ENCODE results near the gene NFATC2. TPM values are rescaled to one million over a fixed set of nuclear protein-coding genes. Genes with fewer than 3 reads are reported as not detected.

The NFATC2 gene
- total and polyA plus RNA-seq, 8 donors, result 1.5 to 8.3 (median 4.3) TPM

DNA sequence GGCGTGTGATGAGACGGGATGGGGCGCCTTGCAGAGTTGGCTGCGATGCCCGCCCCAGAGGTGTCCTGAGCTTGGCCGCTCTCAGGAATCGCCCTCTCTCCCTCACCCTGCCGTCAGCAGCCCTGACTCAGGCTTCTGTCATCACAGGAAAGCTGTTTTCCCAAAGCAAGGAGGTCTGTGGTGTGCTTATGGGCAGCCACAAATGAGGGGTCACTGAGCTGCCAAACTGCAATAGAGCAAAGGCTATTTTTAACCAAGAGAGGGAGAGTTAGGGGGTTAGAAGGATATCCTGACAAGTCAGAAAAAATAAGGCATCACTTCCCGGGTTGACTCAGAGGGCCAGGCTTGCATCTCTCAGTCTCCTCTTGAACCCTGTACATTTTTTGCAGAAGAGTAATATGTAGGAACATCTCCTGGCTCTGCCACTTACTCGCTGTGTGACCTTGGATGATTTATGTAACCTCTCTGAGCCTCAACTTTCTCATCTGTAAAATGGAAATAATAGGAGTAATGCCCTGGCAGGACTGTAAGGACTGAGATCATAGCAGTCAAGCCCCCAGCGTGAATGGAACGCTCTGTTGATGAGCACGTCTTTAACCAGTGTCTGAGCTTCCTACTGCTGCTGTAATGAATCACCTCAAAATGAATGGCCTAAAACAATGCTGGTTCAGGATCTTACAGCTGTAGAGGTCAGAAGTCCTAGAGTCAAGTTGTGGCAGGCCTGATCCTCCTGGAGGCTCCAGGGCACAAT, 181.9 kb downstream of the NFATC2 start:
- DNase-seq (no peak), ATAC-seq (peak in 1 of 4 donors; percentile 21), FAIRE-seq (no peak)
- Histone ChIP-seq H3K4me3 (no peak overlapping the region), H3K36me3 (no peaks in the 10 kb centered on the region), H3K4me1 (no peaks in the 10 kb centered on the region), H3K27me3 (no peaks in the 10 kb centered on the region), H3K27ac (no peak overlapping the region), H3K9me3 (no peaks in the 10 kb centered on the region)
- intact Hi-C loops (cut with DNase I), result no loop called here
- WGBS, 2 donors, result 83 to 89% methylated on average over 13 of the region's 13 CpGs
- TF ChIP-seq, protein P1, sequence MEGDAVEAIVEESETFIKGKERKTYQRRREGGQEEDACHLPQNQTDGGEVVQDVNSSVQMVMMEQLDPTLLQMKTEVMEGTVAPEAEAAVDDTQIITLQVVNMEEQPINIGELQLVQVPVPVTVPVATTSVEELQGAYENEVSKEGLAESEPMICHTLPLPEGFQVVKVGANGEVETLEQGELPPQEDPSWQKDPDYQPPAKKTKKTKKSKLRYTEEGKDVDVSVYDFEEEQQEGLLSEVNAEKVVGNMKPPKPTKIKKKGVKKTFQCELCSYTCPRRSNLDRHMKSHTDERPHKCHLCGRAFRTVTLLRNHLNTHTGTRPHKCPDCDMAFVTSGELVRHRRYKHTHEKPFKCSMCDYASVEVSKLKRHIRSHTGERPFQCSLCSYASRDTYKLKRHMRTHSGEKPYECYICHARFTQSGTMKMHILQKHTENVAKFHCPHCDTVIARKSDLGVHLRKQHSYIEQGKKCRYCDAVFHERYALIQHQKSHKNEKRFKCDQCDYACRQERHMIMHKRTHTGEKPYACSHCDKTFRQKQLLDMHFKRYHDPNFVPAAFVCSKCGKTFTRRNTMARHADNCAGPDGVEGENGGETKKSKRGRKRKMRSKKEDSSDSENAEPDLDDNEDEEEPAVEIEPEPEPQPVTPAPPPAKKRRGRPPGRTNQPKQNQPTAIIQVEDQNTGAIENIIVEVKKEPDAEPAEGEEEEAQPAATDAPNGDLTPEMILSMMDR (IDR thresholded peaks at IDR 0.05), result no peak

DNA sequence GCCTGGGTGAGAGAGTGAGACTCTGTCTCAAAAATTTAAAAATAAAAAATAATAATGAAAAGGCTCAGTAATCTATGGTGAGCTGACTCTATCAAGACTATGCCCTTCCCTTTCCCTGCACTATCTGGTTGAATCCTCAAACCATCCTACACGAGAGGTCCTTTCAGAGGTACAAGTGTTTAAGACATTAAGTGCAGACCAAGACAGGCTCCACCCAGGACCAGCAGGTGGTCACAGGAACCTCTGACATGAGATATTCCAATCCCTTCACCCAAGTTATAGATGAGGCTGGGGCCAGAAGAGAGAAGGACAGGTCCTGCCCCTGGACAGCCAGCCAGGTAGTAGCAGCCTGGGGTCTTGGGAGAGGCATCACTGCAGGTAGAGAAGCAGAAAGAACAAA, 182.6 kb downstream of the NFATC2 start:
- DNase-seq, result no peak
- H3K9me3 ChIP-seq, result no peaks in the 10 kb centered on the region
- ATAC-seq, result no peak
- no peaks in the 10 kb centered on the region for H3K4me1 ChIP-seq
- H3K36me3 ChIP-seq, result no peaks in the 10 kb centered on the region
- no peak overlapping the region for H3K27ac ChIP-seq
- intact Hi-C loops (cut with DNase I), result no loop called here
- H3K4me3 ChIP-seq, result no peak overlapping the region
- 66 to 81% methylated on average over 1 of the region's 1 CpG for WGBS, 2 donors
- no peak for FAIRE-seq
- TF ChIP-seq, protein P1 (IDR thresholded peaks at IDR 0.05), result no peak
- no peaks in the 10 kb centered on the region for H3K27me3 ChIP-seq

DNA sequence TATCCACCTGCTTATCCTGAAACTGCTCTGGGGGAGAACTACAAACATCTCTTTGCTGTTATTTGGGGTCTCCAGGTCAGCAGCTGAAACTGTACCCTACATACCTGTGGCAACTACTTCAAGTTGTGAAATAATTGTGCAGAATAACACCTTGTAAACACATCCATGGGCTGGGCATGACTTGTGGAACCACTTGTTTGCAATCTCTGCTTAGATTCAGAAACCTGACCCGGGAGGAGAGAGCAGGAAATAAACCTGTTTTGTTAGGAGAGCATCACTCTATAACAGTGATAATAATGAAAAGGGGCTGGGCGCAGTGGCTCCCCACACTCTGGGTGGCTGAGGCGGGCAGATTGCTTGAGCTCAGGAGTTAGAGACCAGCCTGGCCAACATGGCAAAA, 183.1 kb downstream of the NFATC2 start:
- ATAC-seq, result no peak
- Histone ChIP-seq H3K27me3 (no peaks in the 10 kb centered on the region), H3K27ac (no peak overlapping the region), H3K4me1 (no peaks in the 10 kb centered on the region), H3K4me3 (no peak overlapping the region), H3K36me3 (no peaks in the 10 kb centered on the region), H3K9me3 (no peaks in the 10 kb centered on the region)
- intact Hi-C loops (cut with DNase I), result no loop called here
- no peak for FAIRE-seq
- no peak for DNase-seq
- TF ChIP-seq, protein P1 (IDR thresholded peaks at IDR 0.05), result no peak
- WGBS, 2 donors, result 72 to 77% methylated on average over 3 of the region's 3 CpGs

DNA sequence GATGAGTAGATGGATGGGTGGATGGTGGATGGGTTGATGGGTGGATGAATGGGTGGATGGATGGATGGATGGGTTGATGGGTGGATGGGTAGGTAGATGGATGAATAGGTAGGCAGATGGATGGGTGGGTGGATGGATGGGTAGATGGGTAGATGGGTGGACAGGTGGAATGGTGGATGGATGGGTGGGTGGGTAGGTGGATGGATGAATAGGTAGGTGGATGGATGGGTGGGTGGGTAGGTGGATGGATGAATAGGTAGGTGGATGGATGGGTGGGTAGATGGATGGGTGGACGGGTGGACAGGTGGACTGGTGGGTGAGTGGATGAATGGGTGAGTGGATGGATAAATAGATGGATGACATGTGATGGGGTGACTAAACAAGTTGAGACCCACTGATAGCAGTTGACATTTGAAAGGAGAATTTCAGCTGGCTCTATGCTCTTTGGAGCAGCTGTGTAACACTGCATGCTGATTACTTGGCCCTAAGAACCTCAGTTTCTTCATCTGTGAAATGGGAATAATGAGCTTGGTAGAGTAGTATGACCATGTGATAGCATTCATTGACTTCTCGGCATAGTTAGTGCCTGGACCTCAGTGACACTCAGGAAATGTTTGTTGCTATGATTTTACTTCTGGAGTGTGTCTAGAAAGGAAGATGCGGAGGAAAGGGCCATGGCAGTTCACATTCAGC, 184.3 kb downstream of the NFATC2 start:
- Histone ChIP-seq H3K27ac (no peak overlapping the region), H3K36me3 (no peaks in the 10 kb centered on the region), H3K27me3 (no peaks in the 10 kb centered on the region), H3K9me3 (no peaks in the 10 kb centered on the region), H3K4me1 (no peaks in the 10 kb centered on the region), H3K4me3 (no peak overlapping the region)
- DNase-seq (no peak), FAIRE-seq (no peak), ATAC-seq (no peak)
- intact Hi-C loops (cut with DNase I), result no loop called here
- 74 to 84% methylated on average over 3 of the region's 3 CpGs for WGBS, 2 donors
- TF ChIP-seq, protein P1 (IDR thresholded peaks at IDR 0.05), result no peak

DNA sequence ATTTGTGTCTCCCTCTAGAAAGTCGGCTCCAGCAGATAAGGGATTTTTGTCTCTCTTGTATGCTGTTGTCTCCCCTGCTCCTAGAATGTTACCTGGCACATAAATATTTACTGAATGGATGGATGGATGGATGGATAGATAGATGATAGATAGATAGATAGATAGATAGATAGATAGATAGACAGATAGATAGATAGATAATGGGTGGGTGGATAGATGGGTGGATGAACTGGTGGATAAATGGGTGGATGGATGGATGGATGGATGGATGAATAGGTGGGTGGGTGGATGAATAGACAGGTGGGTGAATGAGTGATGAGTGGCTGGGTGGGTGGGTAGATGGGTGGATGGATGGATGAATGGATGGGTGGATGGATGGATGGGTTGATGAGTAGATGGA, 185.0 kb downstream of the NFATC2 start:
- ATAC-seq (no peak), DNase-seq (no peak), FAIRE-seq (no peak)
- Histone ChIP-seq H3K27me3 (no peaks in the 10 kb centered on the region), H3K4me1 (no peaks in the 10 kb centered on the region), H3K9me3 (no peaks in the 10 kb centered on the region), H3K4me3 (no peak overlapping the region), H3K36me3 (no peaks in the 10 kb centered on the region), H3K27ac (no peak overlapping the region)
- TF ChIP-seq, protein P1 (IDR thresholded peaks at IDR 0.05), result no peak
- intact Hi-C loops (cut with DNase I), result no loop called here
- 58 to 67% methylated on average over 1 of the region's 1 CpG for WGBS, 2 donors

All from pancreas (tissue), 10 donors.